Fibroblast of lung (primary cell): ENCODE results near the gene DLX4.

Source experiments
- CTCF ChIP-seq, 2 donors: IDR thresholded peaks in 1 of 2; conservative IDR thresholded peaks in 1 of 2; 1 replicate in 1 of 2; 2 replicates in 1 of 2; pipeline ENCODE4 v1.5.1; 2011 to 2012; ENCODE audit warnings: low read length in 2 of 2, control low read depth in 1 of 2, inconsistent platforms in 1 of 2, low read depth in 1 of 2, mild to moderate bottlenecking in 1 of 2
- EZH2 ChIP-seq: IDR thresholded peaks from 2 replicates; pipeline ENCODE4 v1.5.1; 2012; ENCODE audit warnings: low read length, control low read depth, mild to moderate bottlenecking; ENCODE audit errors: missing control alignments

GRCh38 chr17:49944273-49944870 is 24.6 kb upstream of the DLX4 start:
- TF ChIP-seq CTCF (conservative IDR thresholded peaks at IDR 0.05 in 1 of 2, IDR thresholded peaks at IDR 0.05 in 1 of 2; ENCODE audit: low read depth in 1 of 2, low read length in 2 of 2): no peak
- TF ChIP-seq EZH2: no peak
